IMR-90 (cell line): Measurements from ENCODE around the gene CCDC148. TPM values are rescaled to one million over a fixed set of nuclear protein-coding genes. Genes with fewer than 3 reads are reported as not detected.

Experiments used
- ATAC-seq: fragments of 200-7000 bp; cut with Tn5 transposase; 2 replicates; pipeline ENCODE4 v1.9.1; 2020; ENCODE audit warnings: low read depth, mild to moderate bottlenecking, moderate library complexity
- BruUV-seq: library from RNA; stranded (reverse); fragments of 400-500 nt; replicated peaks from 2 replicates; lab custom pipeline; 2021; lab: Mats Ljungman, UMichigan
- CTCF ChIA-PET: fragments of 300-600 bp; formaldehyde crosslinking; extraction: SDS; loops from one replicate; lab custom pipeline; 2021; ENCODE audit warnings: antibody characterized with exemption; lab: Yijun Ruan, JAX
- POLR2A ChIA-PET: fragments of 300-600 bp; sonication (Branson Sonifier 250); formaldehyde crosslinking; loops from one replicate; lab custom pipeline; 2022; ENCODE audit warnings: antibody characterized with exemption; ENCODE audit not compliant: unreplicated experiment; lab: Charles Lee
- DNase-seq: peaks from one replicate; pipeline ENCODE4 v3.0.0; 2013
- H2AFZ ChIP-seq: replicated peaks from 2 replicates; pipeline ENCODE3; 2013; ENCODE audit warnings: low read length, mild to moderate bottlenecking; ENCODE audit not compliant: poor library complexity
- H2AK5ac ChIP-seq: 2 replicates; pipeline ENCODE4 v1.6.1; 2013; ENCODE audit warnings: low read depth, low read length, inconsistent platforms
- H2AK9ac ChIP-seq: replicated peaks from 2 replicates; pipeline ENCODE3; 2013; ENCODE audit warnings: mild to moderate bottlenecking, low read depth, low read length, moderate library complexity; ENCODE audit not compliant: poor library complexity
- H2BK120ac ChIP-seq: 2 replicates; pipeline ENCODE4 v1.6.1; 2013; ENCODE audit warnings: low read depth, low read length, inconsistent platforms
- H2BK15ac ChIP-seq: 3 replicates; pipeline ENCODE4 v1.6.1; 2013; ENCODE audit warnings: low read depth, low read length, inconsistent platforms
- H2BK20ac ChIP-seq: 2 replicates; pipeline ENCODE4 v1.6.1; 2013; ENCODE audit warnings: low read depth, mild to moderate bottlenecking, inconsistent platforms, low read length, moderate library complexity
- H2BK5ac ChIP-seq: 2 replicates; pipeline ENCODE4 v1.6.1; 2013; ENCODE audit warnings: mild to moderate bottlenecking, low read depth, low read length, inconsistent platforms; ENCODE audit not compliant: poor library complexity, severe bottlenecking
- H3K14ac ChIP-seq: replicated peaks from 2 replicates; pipeline ENCODE4 v1.6.1; 2013; ENCODE audit warnings: low read depth, low read length, inconsistent platforms
- H3K18ac ChIP-seq: 2 replicates; pipeline ENCODE4 v1.6.1; 2013; ENCODE audit warnings: low read depth, low read length, control low read depth
- H3K23ac ChIP-seq: 2 replicates; pipeline ENCODE4 v1.6.1; 2013; ENCODE audit warnings: low read depth, low read length, inconsistent platforms
- H3K27ac ChIP-seq: 2 replicates; pipeline ENCODE4 v1.5.1; 2013; ENCODE audit warnings: mild to moderate bottlenecking, control low read depth, low read length; ENCODE audit not compliant: insufficient read depth
- H3K27me3 ChIP-seq: 2 replicates; pipeline ENCODE4 v1.6.1; 2013; ENCODE audit warnings: low read length; ENCODE audit not compliant: control insufficient read depth, insufficient read depth
- H3K36me3 ChIP-seq: 2 replicates; pipeline ENCODE4 v1.6.1; 2013; ENCODE audit warnings: low read length, mixed read lengths; ENCODE audit not compliant: control insufficient read depth, insufficient read depth
- H3K4ac ChIP-seq: 2 replicates; pipeline ENCODE4 v1.6.1; 2013; ENCODE audit warnings: low read depth, low read length, inconsistent platforms
- H3K4me1 ChIP-seq: 2 replicates; pipeline ENCODE4 v1.6.1; 2013; ENCODE audit warnings: low read length, mixed read lengths; ENCODE audit not compliant: control insufficient read depth, insufficient read depth
- H3K4me2 ChIP-seq: 2 replicates; pipeline ENCODE4 v1.6.1; 2013; ENCODE audit warnings: low read depth, mild to moderate bottlenecking, control low read depth, low read length, moderate library complexity
- H3K4me3 ChIP-seq: 2 replicates; pipeline ENCODE4 v1.5.1; 2013; ENCODE audit warnings: low read depth, mild to moderate bottlenecking, control low read depth, low read length, moderate library complexity; ENCODE audit not compliant: insufficient read depth
- H3K56ac ChIP-seq: 2 replicates; pipeline ENCODE4 v1.6.1; 2013; ENCODE audit warnings: low read length, inconsistent platforms; ENCODE audit not compliant: insufficient read depth; ENCODE audit errors: extremely low read depth
- H3K79me1 ChIP-seq, 2 experiments: 2 replicates each; pipeline ENCODE4 v1.6.1; 2013; ENCODE audit warnings: low read length in 2 of 2, inconsistent platforms in 1 of 2, low read depth in 1 of 2
- H3K9ac ChIP-seq: 2 replicates; pipeline ENCODE4 v1.6.1; 2013; ENCODE audit warnings: low read depth, low read length, control low read depth
- H3K9me1 ChIP-seq: 2 replicates; pipeline ENCODE4 v1.6.1; 2013; ENCODE audit warnings: low read length, inconsistent platforms; ENCODE audit not compliant: insufficient read depth
- H3K9me3 ChIP-seq: 2 replicates; pipeline ENCODE4 v1.6.1; 2013; ENCODE audit warnings: low read length; ENCODE audit not compliant: control insufficient read depth, insufficient read depth
- H4K20me1 ChIP-seq: 2 replicates; pipeline ENCODE4 v1.6.1; 2013; ENCODE audit warnings: low read length, inconsistent platforms; ENCODE audit not compliant: insufficient read depth
- H4K5ac ChIP-seq: 2 replicates; pipeline ENCODE4 v1.6.1; 2013; ENCODE audit warnings: mild to moderate bottlenecking, low read depth, low read length, control low read depth
- H4K8ac ChIP-seq, 2 experiments: 2 replicates each; pipeline ENCODE4 v1.6.1; 2013; ENCODE audit warnings: low read depth in 2 of 2, low read length in 2 of 2, control low read depth in 1 of 2, inconsistent platforms in 1 of 2
- H4K91ac ChIP-seq: 2 replicates; pipeline ENCODE4 v1.6.1; 2013; ENCODE audit warnings: low read depth, low read length, inconsistent platforms; ENCODE audit not compliant: insufficient read depth
- CEBPB ChIP-seq: IDR thresholded peaks from 2 replicates; pipeline ENCODE4 v1.6.1; 2012; ENCODE audit warnings: low read depth, low read length, improper control_type of control experiment
- CHD1 ChIP-seq: IDR thresholded peaks from 2 replicates; pipeline ENCODE4 v1.6.1; 2012; ENCODE audit warnings: low read depth, low read length, improper control_type of control experiment
- CTCF ChIP-seq: conservative IDR thresholded peaks from 2 replicates; pipeline ENCODE4 v1.5.1; 2012; ENCODE audit warnings: mild to moderate bottlenecking, low read depth, low read length, improper control_type of control experiment
- ELK1 ChIP-seq: fragments of 150-350 bp; IDR thresholded peaks from 2 replicates; pipeline ENCODE4 v1.6.1; 2016; ENCODE audit warnings: low read depth, mild to moderate bottlenecking, low read length, moderate library complexity, borderline replicate concordance
- FOS ChIP-seq: fragments of 150-350 bp; IDR thresholded peaks from 2 replicates; pipeline ENCODE4 v1.6.1; 2016; ENCODE audit warnings: low read depth, low read length
- MAFK ChIP-seq: IDR thresholded peaks from 2 replicates; pipeline ENCODE4 v1.6.1; 2012; ENCODE audit warnings: low read depth, low read length, improper control_type of control experiment
- MAZ ChIP-seq: IDR thresholded peaks from 2 replicates; pipeline ENCODE4 v1.6.1; 2012; ENCODE audit warnings: low read depth, mild to moderate bottlenecking, low read length, improper control_type of control experiment, moderate library complexity, borderline replicate concordance
- POLR2A ChIP-seq: IDR thresholded peaks from 2 replicates; pipeline ENCODE4 v1.6.1; 2012; ENCODE audit warnings: mild to moderate bottlenecking, low read depth, low read length
- RFX5 ChIP-seq: IDR thresholded peaks from 2 replicates; pipeline ENCODE4 v1.8.0; 2012; ENCODE audit warnings: low read depth, mild to moderate bottlenecking, low read length, moderate library complexity
- SMC3 ChIP-seq: fragments of 150-350 bp; IDR thresholded peaks from 2 replicates; pipeline ENCODE4 v1.6.1; 2016; ENCODE audit warnings: low read depth, mild to moderate bottlenecking, antibody characterized with exemption, low read length, moderate library complexity
- WGBS, 2 experiments: methylation state at CpG; one replicate each; pipeline versions ENCODE4 v1.1.5 to v1.1.7; 2013; ENCODE audit warnings: missing lambda C conversion rate in 2 of 2; ENCODE audit not compliant: insufficient read length in 1 of 2; ENCODE audit errors: extremely low coverage in 2 of 2; 5-methylcytosine and 5-hydroxymethylcytosine counted together
- dilution Hi-C: fragments of 300-500 bp; cut with HindIII; formaldehyde crosslinking; loops from one replicate; pipeline ENCODE4 v1.14.3; 2018; ENCODE audit warnings: low sequenced_read_pairs; ENCODE audit not compliant: unreplicated experiment
- in situ Hi-C: fragments of 300-500 bp; cut with MboI; formaldehyde crosslinking; loops from 3 replicates; pipeline ENCODE4 v1.14.3; 2019; ENCODE audit warnings: low sequenced_read_pairs, inconsistent platforms, mixed read lengths
- intact Hi-C: fragments of 100-400 bp; cut with micrococcal nuclease; formaldehyde crosslinking; loops from 2 replicates; pipeline ENCODE4 v1.10.0; 2022
- polyA plus RNA-seq, 3 experiments: library from polyadenylated mRNA; depleted of rRNA; stranded (reverse); fragments of >200 nt; gene quantifications; 2 replicates each; pipeline ENCODE4 v1.2.3, GENCODE V29; 2012; ENCODE audit warnings: low replicate concordance in 1 of 3
- total RNA-seq: library from RNA; depleted of rRNA; stranded (reverse); fragments of >200 nt; gene quantifications from 2 replicates; pipeline ENCODE4 v1.2.3, GENCODE V29; 2012

The CCDC148 gene
- total and polyA plus RNA-seq, 2 of the 4 experiments (the other 2 are of a cell fraction): 0.18 to 0.31 TPM

- H3K9ac ChIP-seq: no peak overlapping the region
- H2AFZ ChIP-seq: no peak overlapping the region
- no peaks in the 10 kb centered on the region for H3K9me1 ChIP-seq
- no peak overlapping the region for H3K56ac ChIP-seq
- no peak overlapping the region for H4K8ac ChIP-seq
- no peaks in the 10 kb centered on the region for H3K36me3 ChIP-seq
- TF ChIP-seq CTCF: no peak
- TF ChIP-seq RFX5: no peak
- no peak for TF ChIP-seq SMC3
- TF ChIP-seq CEBPB: no peak
- TF ChIP-seq MAFK: no peak
- TF ChIP-seq FOS: no peak
- no peak for TF ChIP-seq POLR2A
- TF ChIP-seq CHD1: no peak
- no peak for TF ChIP-seq MAZ
- TF ChIP-seq ELK1: no peak
- H2BK15ac ChIP-seq: no peak overlapping the region
- ATAC-seq (no peak), DNase-seq (no peak)
- H3K27ac ChIP-seq: no peak overlapping the region
- dilution Hi-C loops (no loop called here), intact Hi-C loops (no loop called here), in situ Hi-C loops (no loop called here)
- H4K20me1 ChIP-seq: no peaks in the 10 kb centered on the region
- no peak overlapping the region for H4K5ac ChIP-seq
- H2BK20ac ChIP-seq: no peak overlapping the region
- H3K4me2 ChIP-seq: no peak overlapping the region
- no TSS peak for BruUV-seq
- H2AK5ac ChIP-seq: no peak overlapping the region
- no peak overlapping the region for H3K4me3 ChIP-seq
- H3K18ac ChIP-seq: no peak overlapping the region
- H3K23ac ChIP-seq: no peak overlapping the region
- CTCF ChIA-PET: no interaction called here
- H2BK5ac ChIP-seq: no peak overlapping the region
- H4K91ac ChIP-seq: no peak overlapping the region
- no peak overlapping the region for H3K14ac ChIP-seq
- H3K4me1 ChIP-seq: no peaks in the 10 kb centered on the region
- H3K4ac ChIP-seq: no peak overlapping the region
- no peaks in the 10 kb centered on the region for H3K9me3 ChIP-seq
- H2BK120ac ChIP-seq: no peak overlapping the region
- WGBS, 2 experiments: 100% methylated on average over 2 of the region's 7 CpGs; no CpG with 5 or more reads in 1 of the 2 experiments
- H3K27me3 ChIP-seq: peaks cover 4% of the 10 kb centered on the region; the same call in 1 of the 2 replicates
- POLR2A ChIA-PET: no interaction called here
- no peaks in the 10 kb centered on the region for H3K79me1 ChIP-seq
- H2AK9ac ChIP-seq: no peak overlapping the region
Observed at GRCh38 chr2:158131919-158132566, 324.5 kb downstream of the CCDC148 start.
